Stimulated activated CD4-positive, alpha-beta T cell treated with anti-CD3 and anti-CD28 coated beads, Interleukin-12 subunit alpha, Interleukin-12 subunit beta, amount 100 ng/mL, for 48 hours (primary cell): ENCODE data around the gene CPEB4.

ENCODE experiments used
- DNase-seq, 3 donors: peaks; one replicate each; pipeline ENCODE4 v3.0.0-alpha.2; 2020; ENCODE audit warnings: low read depth in 2 of 3, low spot score in 1 of 3

The CPEB4 gene

GRCh38 chr5:173858670-173859407 is 29.3 kb upstream of the CPEB4 start:
- no peak for DNase-seq

GRCh38 chr5:173859408-173860159 is 28.6 kb upstream of the CPEB4 start:
- DNase-seq, result no peak

DNA sequence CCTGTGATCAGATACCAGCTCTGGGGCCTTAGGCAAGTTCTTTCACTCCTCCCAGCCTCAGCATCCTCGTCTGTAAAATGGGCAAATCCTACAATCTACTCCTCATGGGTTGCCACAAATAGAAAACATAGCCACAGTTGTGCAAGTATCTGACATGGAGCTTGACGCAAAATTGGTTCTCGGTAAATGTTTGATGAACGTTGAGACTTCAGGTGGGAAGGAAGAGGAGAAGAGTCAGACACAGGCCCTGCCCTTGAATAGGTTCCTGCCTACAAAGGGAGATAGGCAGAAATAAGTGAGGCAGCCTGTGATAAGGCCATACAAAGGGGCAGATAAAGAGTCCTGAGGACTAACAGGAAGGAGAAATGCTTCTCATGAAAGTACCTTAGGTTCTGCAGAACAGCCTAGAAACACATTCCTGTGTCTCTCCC is 26.1 kb upstream of the CPEB4 start:
- no peak for DNase-seq

- DNase-seq, result no peak
These were observed 24.8 kb upstream of the CPEB4 start for GRCh38 chr5:173863359-173863758.

DNA sequence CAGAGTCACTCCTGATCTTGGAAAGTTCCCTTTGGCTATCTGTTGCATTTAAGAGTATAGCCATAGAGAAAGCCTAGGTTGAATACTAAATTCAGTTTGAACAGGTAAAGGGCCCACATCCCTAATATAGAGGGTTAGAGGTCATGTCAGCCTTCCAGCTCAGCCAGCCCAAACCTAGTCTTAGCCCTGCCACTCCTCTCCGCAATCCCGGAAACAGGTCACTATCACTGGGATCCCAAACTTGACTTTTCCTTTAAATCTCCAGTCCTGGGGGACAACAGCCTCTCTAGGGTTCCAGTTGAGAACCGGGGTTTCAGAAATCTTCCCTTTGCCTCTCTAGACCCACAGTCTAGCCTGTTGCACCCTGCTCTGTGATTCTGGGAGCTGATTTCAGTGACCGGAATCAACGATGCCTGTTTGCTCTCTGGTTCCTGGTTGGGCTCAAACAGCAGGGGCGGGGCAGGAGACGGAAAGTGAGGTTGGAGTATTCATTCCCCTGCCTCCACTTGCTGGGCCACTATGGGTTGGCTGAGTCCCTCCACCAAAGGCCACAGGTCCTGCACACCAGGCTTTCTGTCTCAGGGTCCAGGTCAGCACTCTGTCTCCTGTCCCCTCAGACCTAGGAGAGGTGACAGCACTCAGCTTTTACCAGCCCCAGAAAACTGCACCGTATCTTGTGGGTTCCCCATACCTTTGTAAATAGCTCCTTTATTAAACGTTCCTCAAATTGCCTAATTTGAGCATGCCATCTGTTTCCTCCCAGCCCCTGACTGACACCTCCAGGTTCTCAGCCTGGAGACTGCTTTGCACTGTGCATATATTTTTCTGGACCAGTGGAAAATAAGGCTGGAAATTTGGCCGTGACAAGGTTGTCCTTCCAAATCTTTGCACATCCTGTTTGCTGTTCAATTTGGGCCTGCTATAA is 23.8 kb upstream of the CPEB4 start:
- no peak for DNase-seq

DNA sequence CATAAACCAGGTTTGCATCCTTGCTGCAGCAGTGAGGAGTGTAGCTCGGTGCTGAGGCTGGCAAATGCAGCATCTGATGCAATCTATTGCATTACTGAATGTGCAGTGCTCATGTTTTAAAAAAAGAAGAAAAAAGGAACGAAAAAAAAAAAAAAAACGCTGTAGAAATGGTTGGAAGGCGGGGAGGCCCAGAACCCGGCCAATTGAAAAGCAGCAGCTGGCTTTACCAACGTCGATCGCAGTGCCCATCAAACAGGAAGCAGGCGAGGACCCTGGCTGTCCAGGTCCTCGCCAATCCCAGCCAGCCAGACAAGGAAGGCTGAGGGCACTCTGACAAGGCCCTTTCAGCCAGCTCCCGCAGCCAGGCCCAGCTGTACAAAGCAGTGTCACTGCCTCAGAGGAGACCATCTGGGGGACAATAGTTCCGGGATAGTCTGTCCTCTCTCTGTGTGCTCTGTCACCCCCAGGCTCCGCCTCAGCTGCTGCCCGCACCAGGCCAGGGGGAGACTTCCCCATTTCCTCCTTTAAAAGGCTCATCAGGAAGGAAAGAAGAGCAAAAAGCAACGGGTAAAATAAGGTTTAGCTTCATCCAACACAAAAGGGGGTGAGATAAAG is 21.8 kb upstream of the CPEB4 start:
- no peak for DNase-seq

DNA sequence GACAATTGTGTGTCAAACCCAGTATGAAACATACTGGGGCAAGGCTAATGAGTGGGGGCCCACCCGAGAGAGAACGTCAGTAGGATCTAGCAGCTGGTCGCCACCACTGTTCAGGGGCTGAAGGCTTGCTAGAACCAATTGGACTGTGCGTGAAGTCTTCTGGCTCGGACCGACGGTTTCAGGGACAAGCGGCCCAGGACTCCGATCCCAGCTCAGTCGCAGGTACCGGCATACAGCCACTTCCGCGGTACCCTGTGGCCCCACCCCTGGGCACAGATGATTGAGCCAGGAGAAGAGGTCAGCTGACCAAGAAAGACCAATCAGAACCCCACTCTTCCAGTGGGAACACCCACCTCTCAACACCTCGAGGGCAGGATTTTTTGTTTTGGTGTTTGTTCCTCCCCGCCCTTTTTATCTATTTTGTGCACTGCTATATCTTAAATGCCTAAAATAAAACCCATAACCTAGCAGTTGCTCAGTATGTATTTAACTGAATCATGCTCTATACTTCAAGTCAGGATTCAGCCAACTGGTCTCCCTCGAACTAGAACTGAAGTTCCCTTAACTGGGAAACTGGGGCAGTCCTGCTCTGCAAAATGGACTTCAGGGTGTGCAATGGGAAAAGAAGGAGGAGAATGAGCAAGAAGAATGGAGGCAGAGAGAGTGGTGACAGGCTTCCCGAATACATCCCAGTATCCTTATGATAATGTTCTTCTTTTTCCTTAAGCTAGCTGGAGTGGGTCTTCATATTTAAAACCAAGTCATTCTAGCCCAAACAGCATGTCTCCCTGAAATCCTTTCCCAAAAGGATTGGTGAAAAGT is 21.1 kb upstream of the CPEB4 start:
- DNase-seq, result no peak

DNA sequence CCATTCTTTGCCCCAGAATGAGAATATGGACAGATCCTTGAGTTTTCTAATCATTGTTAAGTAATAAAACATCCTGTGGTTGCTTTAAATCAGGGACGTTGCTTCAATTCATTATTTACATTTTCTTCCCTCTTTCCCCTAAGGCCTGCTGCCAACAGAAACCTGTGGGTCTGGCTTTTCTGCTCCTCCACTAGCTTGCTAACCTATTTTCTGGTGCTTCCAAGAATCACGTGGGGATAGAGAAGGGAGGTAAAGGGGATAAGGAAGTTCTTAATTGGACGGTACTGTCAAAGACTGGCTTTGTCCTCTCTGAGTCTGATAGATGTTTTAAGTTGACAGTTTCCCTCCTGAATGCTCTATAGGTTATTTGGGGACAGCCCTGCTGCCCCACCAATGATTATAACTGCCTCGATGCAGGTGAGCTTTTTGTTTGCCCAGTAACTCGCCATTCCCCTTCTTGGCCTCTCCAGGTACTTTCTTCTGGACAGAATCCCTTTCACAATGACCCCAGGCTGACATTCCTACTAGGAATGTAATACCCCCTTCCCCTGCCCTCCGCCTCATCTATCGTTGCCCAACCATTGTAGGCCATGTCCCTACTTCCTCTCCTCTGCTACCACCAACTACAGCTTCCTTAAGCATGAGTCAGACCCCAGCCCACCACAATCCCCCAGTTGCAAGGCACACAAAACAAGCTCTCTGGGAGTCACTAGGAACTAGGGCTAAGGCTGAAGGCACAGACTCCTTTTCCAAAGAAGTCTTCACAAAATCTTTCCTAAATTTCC is 19.9 kb upstream of the CPEB4 start:
- DNase-seq, result no peak

GRCh38 chr5:173869316-173869715 is 18.8 kb upstream of the CPEB4 start:
- DNase-seq, result no peak

- no peak for DNase-seq
These were observed 15.2 kb upstream of the CPEB4 start for GRCh38 chr5:173872957-173873305.

DNA sequence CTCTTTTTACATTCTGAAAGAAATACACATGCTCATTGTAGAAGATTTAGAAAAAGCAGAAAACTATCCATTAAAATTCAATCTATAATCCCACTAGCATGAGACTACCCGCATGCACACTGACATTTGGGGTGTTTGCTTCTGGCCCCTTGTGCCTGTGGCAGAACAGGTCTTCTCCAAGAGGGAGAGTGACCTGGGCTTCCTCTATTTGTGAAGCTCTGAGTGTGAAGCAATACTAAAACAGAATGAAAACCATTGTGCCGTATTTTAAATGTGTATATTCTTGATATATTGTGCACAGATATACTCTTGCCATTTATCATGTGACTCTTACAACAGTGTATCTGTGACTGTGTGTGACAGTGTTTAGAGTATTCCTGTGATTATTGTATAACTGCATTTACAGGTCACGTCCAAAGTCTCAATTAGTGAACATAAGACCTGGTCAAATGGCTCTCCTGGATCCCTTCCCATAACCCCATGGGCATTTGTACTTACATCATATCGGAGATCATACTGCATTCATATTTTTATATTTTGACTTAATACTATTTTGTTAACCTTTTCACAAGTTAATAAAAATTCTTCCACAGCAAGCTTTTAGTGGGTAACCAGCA is 14.7 kb upstream of the CPEB4 start:
- DNase-seq, result no peak

- no peak for DNase-seq
These were observed 13.0 kb upstream of the CPEB4 start for GRCh38 chr5:173875189-173875588.

DNA sequence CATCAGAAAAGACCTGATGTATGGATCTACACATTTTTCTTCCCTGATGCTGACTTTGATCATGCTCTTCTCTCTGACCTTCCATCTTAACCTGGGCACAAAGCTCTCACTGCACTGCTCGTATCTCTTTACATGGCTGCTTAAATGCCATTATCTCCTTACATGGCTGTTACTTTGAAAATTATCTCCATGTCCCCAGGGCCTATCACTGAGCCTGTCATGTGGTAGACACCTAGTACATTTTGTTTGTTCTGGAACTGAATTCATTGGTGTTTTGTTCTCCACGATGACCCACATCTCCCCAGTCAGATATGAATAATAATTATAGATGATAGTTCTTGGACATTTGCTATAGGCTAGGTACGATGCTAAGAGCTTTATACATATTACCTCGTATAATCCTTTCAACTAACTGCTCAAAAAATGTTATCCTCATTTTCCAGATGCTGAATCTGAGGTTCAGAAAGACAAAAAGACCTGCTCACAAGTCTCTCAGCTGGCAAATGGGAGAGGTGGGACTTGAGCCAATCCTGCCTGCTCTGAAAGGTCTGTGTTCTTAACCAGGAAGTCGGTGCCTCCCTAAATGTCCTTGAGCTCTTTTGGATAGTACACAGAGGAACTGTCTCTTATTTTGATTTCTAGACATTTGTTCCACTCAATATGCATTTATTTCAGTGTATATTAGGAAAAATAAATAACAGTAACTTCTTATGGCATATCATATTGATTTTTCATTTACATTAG is 9.8 kb upstream of the CPEB4 start:
- no peak for DNase-seq

DNA sequence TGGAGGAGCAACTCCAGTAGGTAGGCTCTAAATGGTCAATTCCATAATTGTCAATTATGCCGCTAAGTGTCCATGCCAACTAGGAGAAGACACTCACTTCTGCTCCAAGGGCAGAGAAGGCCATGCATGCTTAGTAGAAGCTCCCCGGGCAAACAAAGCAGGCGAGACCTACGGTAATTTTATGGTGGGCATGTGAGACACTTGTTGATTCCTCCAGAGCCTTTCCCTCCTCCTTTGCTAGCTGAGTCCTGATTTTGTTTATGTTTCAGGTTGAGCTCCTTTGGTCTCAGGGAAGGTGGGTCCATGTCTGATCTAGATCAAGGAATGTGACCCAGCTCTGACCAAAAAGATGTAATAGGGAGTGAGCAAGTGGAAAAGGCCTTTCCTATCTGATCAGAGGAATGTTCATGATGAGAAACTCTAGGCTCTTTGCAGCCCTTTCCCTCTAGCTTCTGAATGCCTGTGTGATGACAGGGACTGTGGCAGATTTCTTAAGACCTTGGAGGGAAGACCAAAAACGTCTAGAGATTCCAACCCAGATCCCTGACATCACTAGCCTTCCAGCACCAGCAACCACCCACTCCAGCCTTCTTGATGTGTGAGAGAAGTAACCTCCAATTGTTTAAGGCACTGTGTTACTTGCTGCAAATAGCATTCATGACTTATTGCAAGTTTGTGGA is 7.7 kb upstream of the CPEB4 start:
- DNase-seq, result no peak

DNA sequence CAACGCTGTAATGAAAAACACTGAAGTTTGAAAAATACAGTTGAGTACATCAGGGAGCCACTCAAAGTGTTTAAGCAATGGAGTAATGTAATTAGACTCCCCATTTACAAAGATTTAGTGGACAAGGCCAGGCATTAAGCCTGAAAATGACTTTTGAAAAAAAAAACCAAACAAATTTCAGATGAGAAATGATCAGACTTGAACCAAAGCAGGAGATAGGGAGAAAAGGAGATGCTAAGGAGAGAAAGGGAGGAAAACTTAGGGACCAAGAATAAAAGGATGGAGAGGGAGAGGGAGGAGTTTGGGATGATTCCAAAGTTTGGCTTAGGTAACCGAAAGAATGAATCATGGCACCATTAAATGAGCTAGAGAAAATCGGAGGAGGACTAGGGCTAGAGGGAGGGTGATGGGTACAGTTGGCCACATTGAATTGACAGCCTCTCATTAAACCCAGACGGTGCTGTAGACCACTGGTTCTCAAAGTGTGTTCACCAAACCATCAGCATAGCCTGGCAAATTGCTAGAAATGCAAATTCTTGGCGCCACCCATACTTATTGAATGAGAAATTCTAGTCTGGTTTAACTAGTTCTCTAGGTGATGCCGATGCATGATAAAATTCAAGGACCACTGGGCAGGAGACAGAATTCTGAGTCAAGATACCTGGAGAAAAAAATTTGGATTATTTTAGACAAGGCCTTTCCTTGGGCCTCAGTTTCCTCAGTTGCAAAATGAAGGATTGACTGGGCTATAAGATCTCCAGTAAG is 6.2 kb upstream of the CPEB4 start:
- no peak for DNase-seq

DNA sequence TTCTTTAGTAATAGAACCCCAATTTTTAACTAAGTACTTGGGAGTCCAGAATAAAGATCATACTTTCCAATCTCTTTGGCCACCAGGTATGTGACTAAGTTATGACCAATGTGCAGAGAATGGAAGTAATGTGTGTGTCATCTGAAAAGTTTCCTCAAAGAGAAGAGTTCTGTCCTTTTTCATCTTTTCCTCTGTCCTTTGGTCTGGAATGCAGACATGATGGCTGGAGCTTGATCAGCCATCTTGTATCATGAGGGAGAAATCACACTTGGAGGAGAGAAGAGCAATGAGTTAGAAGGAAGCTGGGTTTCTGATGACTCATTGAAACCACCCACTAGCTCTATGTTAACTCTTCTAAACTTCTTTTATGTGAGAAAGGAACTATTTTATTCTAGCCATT is 5.5 kb upstream of the CPEB4 start:
- DNase-seq, result no peak

GRCh38 chr5:173883347-173883924 is 4.7 kb upstream of the CPEB4 start:
- DNase-seq, result no peak
